Measurements from ENCODE around the gene DIP2C.

DIP2C gene

GRCh38 chr10:531541-531940, 157.9 kb downstream of the DIP2C start:
- no peak for DNase-seq

- no peak for DNase-seq
Measured at GRCh38 chr10:530717-531116, 158.8 kb downstream of the DIP2C start.

DNA sequence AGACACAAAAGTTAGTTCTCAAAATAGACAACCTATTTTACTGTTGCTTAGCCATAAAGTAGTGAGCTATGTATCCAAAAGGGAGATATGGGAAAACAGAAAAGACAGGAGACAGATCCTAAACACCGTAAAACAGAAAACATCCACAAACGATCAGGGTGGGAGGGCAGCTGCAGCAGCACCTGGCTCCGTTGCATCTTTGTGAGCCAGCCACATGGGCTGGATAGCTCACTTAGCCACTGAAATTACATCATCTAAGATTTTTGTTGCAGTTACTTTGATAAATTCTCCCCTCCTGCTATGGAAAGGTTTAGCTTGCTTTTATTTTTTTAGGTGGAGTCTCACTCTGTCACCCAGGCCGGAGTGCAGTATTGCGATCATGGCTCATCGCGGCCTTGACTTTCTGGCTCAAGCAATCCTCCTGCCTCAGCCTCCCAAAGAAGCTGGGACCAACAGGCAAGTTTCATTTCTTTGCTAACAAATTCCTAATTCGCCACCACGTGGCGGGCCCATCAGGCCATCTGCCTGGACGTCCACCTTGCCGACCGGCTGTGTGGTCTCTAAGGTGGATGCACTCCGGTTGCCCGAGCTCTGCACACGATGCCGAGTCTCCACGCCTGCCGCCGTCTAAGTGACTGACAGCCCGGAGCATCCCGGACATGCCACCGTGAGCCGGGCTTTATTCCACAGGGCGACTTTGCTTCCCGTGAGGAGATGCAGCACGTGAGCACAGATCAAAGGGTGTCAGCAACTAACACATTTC, 159.8 kb downstream of the DIP2C start:
- DNase-seq, result no peak

GRCh38 chr10:528173-529165, 161.0 kb downstream of the DIP2C start:
- no peak for DNase-seq

- peak; percentile 23 for DNase-seq
Measured at GRCh38 chr10:527416-527815, 162.1 kb downstream of the DIP2C start.

- no peak for DNase-seq
Measured at GRCh38 chr10:526651-527312, 162.7 kb downstream of the DIP2C start.

GRCh38 chr10:525565-526315, 163.7 kb downstream of the DIP2C start:
- no peak for DNase-seq

- no peak for DNase-seq
Measured at GRCh38 chr10:523925-524324, 165.5 kb downstream of the DIP2C start.

- DNase-seq, result no peak
Measured at GRCh38 chr10:522350-522749, 167.1 kb downstream of the DIP2C start.

DNA sequence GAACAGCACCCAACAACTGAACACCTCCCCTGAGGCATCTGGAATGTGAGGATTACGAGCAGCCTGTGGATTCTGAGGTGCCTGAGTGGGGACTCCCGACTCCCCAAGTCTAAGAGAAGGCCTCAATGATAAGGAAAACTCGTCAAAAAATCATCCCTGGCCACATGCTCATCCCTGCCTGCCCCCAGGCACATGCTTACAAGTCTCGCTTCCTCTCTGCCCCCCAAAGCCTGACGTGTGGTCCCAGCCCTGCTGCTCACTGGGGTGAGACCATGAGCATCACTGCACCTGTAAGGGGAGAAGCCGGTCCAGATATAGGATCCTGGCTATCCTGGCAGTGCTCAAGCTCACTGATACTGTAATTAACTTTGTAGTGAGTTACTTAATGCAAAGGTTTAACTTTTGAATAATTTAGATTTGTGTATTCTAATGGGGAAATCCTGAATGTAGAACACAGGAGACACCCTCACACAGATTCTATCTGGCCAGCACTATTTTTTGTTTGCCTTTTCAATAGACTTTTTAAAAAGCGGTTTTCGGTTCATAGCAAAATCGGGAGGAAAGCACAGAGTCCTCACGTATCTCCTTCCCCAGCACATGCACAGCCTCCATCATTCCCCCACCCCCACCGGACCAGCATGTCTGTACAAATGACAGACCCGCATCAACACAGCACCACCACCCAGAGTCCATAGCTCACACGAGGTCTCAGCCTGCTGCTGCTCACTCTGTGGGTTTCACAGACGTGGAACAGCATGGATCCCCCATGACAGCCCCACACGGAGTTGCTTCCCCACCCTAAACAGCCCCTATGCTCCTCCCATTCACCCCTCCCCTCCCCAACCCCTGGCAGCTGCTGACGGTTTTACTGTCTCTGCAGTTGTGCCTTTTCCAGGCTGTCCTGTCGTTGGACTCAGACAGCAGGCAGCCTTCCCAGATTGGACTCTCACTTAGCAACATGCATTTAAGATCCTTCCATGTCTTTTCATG, 167.9 kb downstream of the DIP2C start:
- DNase-seq, result no peak

- no peak for DNase-seq
Measured at GRCh38 chr10:520402-520787, 169.1 kb downstream of the DIP2C start.

GRCh38 chr10:519716-520401, 169.6 kb downstream of the DIP2C start:
- DNase-seq, result no peak

DNA sequence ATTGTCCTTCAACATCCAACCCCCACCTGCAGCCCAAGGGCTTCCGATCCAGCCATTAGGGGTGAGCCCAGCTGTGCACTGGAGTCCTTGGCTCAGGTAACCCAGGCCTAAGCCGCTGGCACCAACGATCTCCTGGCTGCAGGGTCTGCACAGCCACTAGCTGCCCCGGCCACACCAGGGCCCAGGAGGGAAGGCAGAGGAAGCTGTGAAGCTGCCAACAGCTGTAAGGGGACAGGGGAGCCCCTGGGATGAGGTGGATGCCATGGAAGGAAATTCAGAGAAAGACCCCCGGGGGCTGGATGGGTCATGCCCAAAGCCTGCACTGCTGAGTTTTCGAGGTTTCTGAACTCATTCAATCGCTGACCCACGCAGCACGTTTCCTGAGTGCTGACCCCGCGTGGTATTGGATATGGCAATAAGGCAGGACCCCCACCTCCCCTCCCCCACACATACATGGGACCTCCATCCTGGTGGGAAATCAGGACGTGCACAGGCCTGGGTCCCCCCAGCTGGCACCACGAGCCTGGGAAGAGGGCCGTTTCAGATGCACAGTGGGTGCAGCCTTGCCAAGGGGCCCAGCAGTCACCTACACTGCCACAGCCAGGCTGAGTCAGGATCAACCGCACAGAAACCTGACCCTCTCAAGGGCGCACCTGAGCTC, 170.3 kb downstream of the DIP2C start:
- DNase-seq, result no peak

DNA sequence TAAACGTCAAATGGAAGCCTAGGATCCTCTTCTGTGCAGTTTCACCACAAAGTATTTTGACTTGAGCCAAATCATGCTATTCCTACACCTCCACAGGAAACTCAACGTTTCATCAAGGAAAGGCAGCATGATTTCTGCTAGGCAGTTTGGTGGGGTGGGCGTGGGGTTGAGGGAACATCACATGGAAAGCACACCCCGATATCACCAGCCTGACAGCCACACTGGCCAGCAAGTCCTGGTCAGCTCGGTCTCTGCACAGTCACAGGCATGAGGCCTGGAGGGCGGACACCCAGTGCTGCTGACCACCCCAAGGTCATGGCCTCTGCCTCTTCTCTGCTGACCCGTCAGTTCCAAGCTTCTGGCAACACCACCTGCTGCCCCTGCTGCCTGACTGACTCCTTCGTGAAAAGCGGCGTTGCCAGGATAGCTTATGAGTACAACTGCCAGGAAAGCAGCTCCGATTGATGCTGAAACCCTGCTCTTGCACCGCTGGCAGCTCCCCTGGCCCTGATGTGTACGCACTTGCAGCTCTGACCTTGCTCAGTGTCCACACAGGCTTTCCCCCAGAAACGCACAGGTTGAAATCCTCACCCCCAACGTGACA, 171.5 kb downstream of the DIP2C start:
- no peak for DNase-seq

GRCh38 chr10:517241-517830, 172.1 kb downstream of the DIP2C start:
- DNase-seq, result no peak

DNA sequence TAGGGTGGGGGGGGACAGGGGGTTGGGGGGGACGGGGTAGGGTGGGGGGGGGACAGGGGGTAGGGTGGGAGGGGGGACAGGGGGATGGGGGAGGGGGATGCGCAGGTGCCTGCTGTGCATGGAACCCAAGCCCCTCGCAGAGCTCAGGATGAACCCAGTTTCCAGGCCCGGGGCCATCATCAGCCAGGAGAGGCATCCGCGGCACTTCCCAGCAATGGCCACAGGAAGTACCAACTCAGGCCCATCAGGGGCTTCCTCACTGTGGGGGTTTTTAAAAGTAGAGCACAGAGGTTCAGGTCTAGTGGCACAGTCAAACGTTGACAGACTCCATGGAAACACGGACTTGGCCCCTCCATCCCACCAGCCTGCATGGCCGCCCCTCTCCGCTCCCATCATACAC, 172.7 kb downstream of the DIP2C start:
- DNase-seq, result no peak

GRCh38 chr10:515674-516073, 173.8 kb downstream of the DIP2C start:
- no peak for DNase-seq

DNA sequence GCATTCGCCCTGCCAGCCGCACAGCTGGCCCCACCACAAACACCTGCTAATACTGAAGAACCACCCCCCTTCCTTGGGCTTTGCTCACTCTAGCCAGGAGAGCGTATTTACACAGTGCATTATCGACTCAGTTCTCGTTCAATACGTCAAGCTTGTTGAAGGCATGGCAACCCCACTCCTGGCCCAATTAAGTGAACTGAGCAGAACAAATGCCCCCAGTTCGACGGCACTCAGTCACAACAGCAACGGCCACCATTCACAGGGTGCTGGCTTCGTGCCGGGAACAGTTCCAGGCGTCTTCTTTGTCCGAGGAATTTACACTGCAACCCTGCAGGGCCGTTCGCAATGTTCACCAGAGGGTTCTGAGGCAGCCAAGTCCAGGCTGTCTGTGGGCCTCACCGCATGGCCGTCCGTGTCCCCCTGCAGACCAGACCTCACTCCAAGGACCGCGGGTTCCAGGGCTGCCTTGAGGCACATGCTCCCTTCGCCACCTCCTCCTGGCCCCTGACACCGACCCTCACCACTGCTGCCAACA, 175.3 kb downstream of the DIP2C start:
- DNase-seq, result no peak

GRCh38 chr10:513393-513792, 176.1 kb downstream of the DIP2C start:
- DNase-seq, result no peak

Measured in fibroblast of skin of abdomen (primary cell).